HG02759 (cell line): ENCODE measurements around the gene SORCS2.

Experiments used
- ATAC-seq: cut with Tn5 transposase; IDR thresholded peaks from one replicate; pipeline ENCODE4 v1.9.1; 2021; ENCODE audit warnings: mild to moderate bottlenecking, moderate library complexity; ENCODE audit not compliant: unreplicated experiment

Gene SORCS2

GRCh38 chr4:7653510-7654369 lies 461.4 kb downstream of the SORCS2 start:
- no peak for ATAC-seq

GRCh38 chr4:7654550-7655445 lies 462.5 kb downstream of the SORCS2 start:
- no peak for ATAC-seq

- no peak for ATAC-seq
Measured at GRCh38 chr4:7655511-7656243, 463.3 kb downstream of the SORCS2 start.

- ATAC-seq: no peak
Measured at GRCh38 chr4:7656244-7656800, 464.0 kb downstream of the SORCS2 start.

GRCh38 chr4:7657545-7658297 lies 465.4 kb downstream of the SORCS2 start:
- ATAC-seq: no peak

GRCh38 chr4:7658341-7659204 lies 466.2 kb downstream of the SORCS2 start:
- no peak for ATAC-seq

GRCh38 chr4:7659429-7660175 lies 467.3 kb downstream of the SORCS2 start:
- ATAC-seq: no peak

GRCh38 chr4:7660176-7661039 lies 468.1 kb downstream of the SORCS2 start:
- ATAC-seq: no peak

- no peak for ATAC-seq
Measured at GRCh38 chr4:7661066-7661748, 468.9 kb downstream of the SORCS2 start.

GRCh38 chr4:7661846-7662506 lies 469.6 kb downstream of the SORCS2 start:
- no peak for ATAC-seq

- ATAC-seq: no peak
Measured at GRCh38 chr4:7662507-7662846, 470.1 kb downstream of the SORCS2 start.

- ATAC-seq: no peak
Measured at GRCh38 chr4:7663075-7663541, 470.8 kb downstream of the SORCS2 start.

- no peak for ATAC-seq
Measured at GRCh38 chr4:7664106-7664505, 471.8 kb downstream of the SORCS2 start.

GRCh38 chr4:7665321-7665720 lies 473.0 kb downstream of the SORCS2 start:
- ATAC-seq: no peak

- no peak for ATAC-seq
Measured at GRCh38 chr4:7666011-7666410, 473.7 kb downstream of the SORCS2 start.

GRCh38 chr4:7666744-7667143 lies 474.4 kb downstream of the SORCS2 start:
- no peak for ATAC-seq
